ENCODE results near the gene SLC25A52. TPM values are rescaled to one million over a fixed set of nuclear protein-coding genes. Genes with fewer than 3 reads are reported as not detected.

Gene SLC25A52
- total and polyA plus RNA-seq, 9 of the 15 experiments (the other 6 are each of a cell fraction or from before 2014, with no cell fraction given), result not detected

GRCh38 chr18:31723990-31724711, 36.5 kb downstream of the SLC25A52 start:
- H3K36me3 ChIP-seq (ENCODE audit: control insufficient read depth, insufficient read depth, low read length), result no peaks in the 10 kb centered on the region
- no peak overlapping the region for H3K27ac ChIP-seq (ENCODE audit: extremely low read depth, low read depth, low read length)
- ChIA-PET CTCF (ENCODE audit: low intra/inter-chr PET ratio) (no interaction called here), POLR2A (interaction anchor here (0.6 to 2.8 kb wide), 4 partner anchors 11 to 112 kb away, joined by 3 to 9 read pairs (median 4); no protein-coding TSS in a partner anchor)
- FAIRE-seq (no peak), DNase-seq (ENCODE audit: extremely low read depth in 1 of 4, low spot score in 3 of 4) (no peak), ATAC-seq (peak; percentile 17; the same call in 2 of the 3 replicates)
- no peaks in the 10 kb centered on the region for H3K79me2 ChIP-seq (ENCODE audit: control insufficient read depth, insufficient read depth, low read length)
- 8% methylated on average over 40 of the region's 43 CpGs for WGBS (ENCODE audit: insufficient coverage, low coverage, missing lambda C conversion rate)
- H2AFZ ChIP-seq (ENCODE audit: low read depth, low read length), result peak overlapping the region; percentile 53
- peak overlapping the region; percentile 49 for H3K4me2 ChIP-seq (ENCODE audit: insufficient read depth, low read length)
- in situ Hi-C loops (cut with MboI), result no loop called here
- H3K9me1 ChIP-seq (ENCODE audit: control insufficient read depth, insufficient read depth, low read length), result no peaks in the 10 kb centered on the region
- peak overlapping the region; percentile 12 for H3K4me3 ChIP-seq
- intact Hi-C loops (cut with micrococcal nuclease), result loop anchor here (5.0 to 10.0 kb wide), 3 partner anchors 253 to 729 kb away; no protein-coding TSS in a partner anchor
- H3K9me3 ChIP-seq (replicated peaks; ENCODE audit: control insufficient read depth, insufficient read depth, low read depth, low read length), result no peaks in the 10 kb centered on the region; the same call in none of the 2 replicates
- peaks cover 10 to 22% of the 10 kb centered on the region in 2 experiments; a peak in 4 of 5 replicates for H3K27me3 ChIP-seq (ENCODE audit: control insufficient read depth in 2 of 2, insufficient read depth in 2 of 2, low read length in 2 of 2)
- no TSS peak for BruUV-seq (replicated peaks)
- H3K9ac ChIP-seq (ENCODE audit: insufficient read depth in 1 of 2, low read depth in 2 of 2, low read length in 2 of 2), result peak overlapping the region in 1 of 2 experiments; percentile 33; a peak in 1 of 4 replicates
- H4K20me1 ChIP-seq (replicated peaks; ENCODE audit: control insufficient read depth, insufficient read depth, low read length), result no peaks in the 10 kb centered on the region; the same call in 1 of the 2 replicates
- peaks cover 0 to 6% of the 10 kb centered on the region in 2 experiments; a peak in 1 of 5 replicates for H3K4me1 ChIP-seq (replicated peaks in 1 of 2; ENCODE audit: control insufficient read depth in 2 of 2, insufficient read depth in 2 of 2, low read length in 2 of 2)
- TF ChIP-seq OTX1 (CRISPR knock-in tag; IDR thresholded peaks at IDR 0.05), result no peak
- no peak for TF ChIP-seq MCM3 (IDR thresholded peaks at IDR 0.05)
- TF ChIP-seq NR2C2 (CRISPR knock-in tag; IDR thresholded peaks at IDR 0.05), result no peak
- 0 out of 2 replicates have a peak, but pooled peaks have one; percentile 15 for TF ChIP-seq NR2C2 (tag; IDR thresholded peaks at IDR 0.05)
- no peak for TF ChIP-seq E2F8 (IDR thresholded peaks at IDR 0.05; ENCODE audit: low read depth, partially characterized antibody)
- no peak for TF ChIP-seq HNRNPL (IDR thresholded peaks at IDR 0.05; ENCODE audit: low read depth, low read length)
- no peak for TF ChIP-seq USF1 (CRISPR knock-in tag; IDR thresholded peaks at IDR 0.05)
- TF ChIP-seq ZNF668 (CRISPR knock-in tag; IDR thresholded peaks at IDR 0.05), result no peak
- TF ChIP-seq ZNF76 (CRISPR knock-in tag; IDR thresholded peaks at IDR 0.05; ENCODE audit: borderline replicate concordance), result no peak

Data from K562 (cell line).